B cell (primary cell): Measurements from ENCODE around the gene ZEB2.

Experiments
- CTCF ChIP-seq: fragments of 200-600 bp; IDR thresholded peaks from one replicate; pipeline ENCODE4 v1.8.0; 2022; ENCODE audit warnings: antibody characterized with exemption, mild to moderate bottlenecking
- EZH2 ChIP-seq: IDR thresholded peaks from 2 replicates; pipeline ENCODE4 v1.6.1; 2012; ENCODE audit warnings: borderline replicate concordance, low read depth, mild to moderate bottlenecking, moderate library complexity, low read length; ENCODE audit not compliant: insufficient read depth, poor library complexity, severe bottlenecking

DNA sequence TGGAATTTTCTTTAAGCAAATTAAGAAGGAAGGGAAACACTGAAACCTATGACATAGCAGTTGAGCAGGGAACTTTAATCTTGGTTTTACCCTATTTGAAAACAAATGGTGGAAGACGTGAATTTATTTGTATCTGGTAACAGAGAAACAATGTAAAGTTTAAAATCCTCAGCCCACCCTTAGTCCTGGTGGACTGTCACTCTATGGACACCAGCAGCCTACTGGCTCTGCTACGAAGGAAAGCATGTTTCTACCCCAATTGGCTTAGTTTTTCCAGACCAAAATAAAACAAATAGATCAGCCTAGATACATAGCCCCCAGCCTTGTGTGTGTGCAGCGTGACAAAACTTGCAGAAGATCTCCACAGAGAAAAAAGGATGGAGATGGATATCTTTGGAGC is 7.4 kb downstream of the ZEB2 start:
- TF ChIP-seq CTCF (no peak), EZH2 (no peak)
